Measurements from ENCODE around the gene TBX21. TPM values are rescaled to one million over a fixed set of nuclear protein-coding genes. Genes with fewer than 3 reads are reported as not detected.

The TBX21 gene
- total RNA-seq, 2 donors from 2014 or later, result 1.8 TPM; not detected in 1

GRCh38 chr17:47731396-47731795 is 1.6 kb upstream of the TBX21 start:
- Histone ChIP-seq H3K27ac (no peak overlapping the region), H3K27me3 (replicated peaks; ENCODE audit: insufficient read depth) (peaks cover 7% of the 10 kb centered on the region), H3K9me3 (no peaks in the 10 kb centered on the region), H3K4me1 (ENCODE audit: control insufficient read depth in 1 of 2, low read depth in 2 of 2) (peaks cover 10 to 15% of the 10 kb centered on the region in 2 donors), H3K4me3 (no peak overlapping the region), H3K36me3 (no peaks in the 10 kb centered on the region)
- DNase-seq (ENCODE audit: low spot score) (no peak), ATAC-seq (ENCODE audit: insufficient number of reproducible peaks, low FRiP score, low read depth) (no peak)
- TF ChIP-seq CTCF (IDR thresholded peaks at IDR 0.05), result no peak

- H3K27me3 ChIP-seq (replicated peaks; ENCODE audit: insufficient read depth), result peaks cover 7% of the 10 kb centered on the region
- H3K9me3 ChIP-seq, result no peaks in the 10 kb centered on the region
- H3K27ac ChIP-seq, result no peak overlapping the region
- ATAC-seq (ENCODE audit: insufficient number of reproducible peaks, low FRiP score, low read depth) (no peak), DNase-seq (ENCODE audit: low spot score) (no peak)
- H3K36me3 ChIP-seq, result no peaks in the 10 kb centered on the region
- peak overlapping the region; percentile 67 for H3K4me3 ChIP-seq
- no peak for TF ChIP-seq CTCF (IDR thresholded peaks at IDR 0.05)
- peaks cover 10 to 15% of the 10 kb centered on the region in 2 donors for H3K4me1 ChIP-seq (ENCODE audit: control insufficient read depth in 1 of 2, low read depth in 2 of 2)
Observed at GRCh38 chr17:47732399-47733046, 513 bp upstream of the TBX21 start.

- H3K9me3 ChIP-seq, result no peaks in the 10 kb centered on the region
- no peak for DNase-seq (ENCODE audit: low spot score)
- ATAC-seq (ENCODE audit: insufficient number of reproducible peaks, low FRiP score, low read depth), result no peak
- no peaks in the 10 kb centered on the region for H3K36me3 ChIP-seq
- H3K4me3 ChIP-seq, result peak overlapping the region; percentile 67
- no peak overlapping the region for H3K27ac ChIP-seq
- no peak for TF ChIP-seq CTCF (IDR thresholded peaks at IDR 0.05)
- H3K4me1 ChIP-seq (ENCODE audit: control insufficient read depth in 1 of 2, low read depth in 2 of 2), result peaks cover 10 to 15% of the 10 kb centered on the region in 2 donors
- H3K27me3 ChIP-seq (replicated peaks; ENCODE audit: insufficient read depth), result peaks cover 7% of the 10 kb centered on the region
Observed at GRCh38 chr17:47733674-47734410, 806 bp downstream of the TBX21 start.

GRCh38 chr17:47735139-47735464 is 2.1 kb downstream of the TBX21 start:
- peaks cover 10 to 15% of the 10 kb centered on the region in 2 donors for H3K4me1 ChIP-seq (ENCODE audit: control insufficient read depth in 1 of 2, low read depth in 2 of 2)
- no peak for TF ChIP-seq CTCF (IDR thresholded peaks at IDR 0.05)
- no peak for DNase-seq (ENCODE audit: low spot score)
- peaks cover 7% of the 10 kb centered on the region for H3K27me3 ChIP-seq (replicated peaks; ENCODE audit: insufficient read depth)
- no peaks in the 10 kb centered on the region for H3K9me3 ChIP-seq
- H3K27ac ChIP-seq, result no peak overlapping the region
- no peak for ATAC-seq (ENCODE audit: insufficient number of reproducible peaks, low FRiP score, low read depth)
- no peaks in the 10 kb centered on the region for H3K36me3 ChIP-seq
- no peak overlapping the region for H3K4me3 ChIP-seq

GRCh38 chr17:47735536-47736011 is 2.5 kb downstream of the TBX21 start:
- TF ChIP-seq CTCF (IDR thresholded peaks at IDR 0.05), result no peak
- DNase-seq (ENCODE audit: low spot score) (no peak), ATAC-seq (ENCODE audit: insufficient number of reproducible peaks, low FRiP score, low read depth) (no peak)
- H3K36me3 ChIP-seq, result no peaks in the 10 kb centered on the region
- no peak overlapping the region for H3K4me3 ChIP-seq
- no peaks in the 10 kb centered on the region for H3K9me3 ChIP-seq
- peaks cover 10 to 15% of the 10 kb centered on the region in 2 donors for H3K4me1 ChIP-seq (ENCODE audit: control insufficient read depth in 1 of 2, low read depth in 2 of 2)
- no peak overlapping the region for H3K27ac ChIP-seq
- peaks cover 7% of the 10 kb centered on the region for H3K27me3 ChIP-seq (replicated peaks; ENCODE audit: insufficient read depth)
